T-helper 1 cell (primary cell): ENCODE data around the gene BFAR.
"Not testable (repeated sequence)": the region's sequence is repeated elsewhere in the genome, so short reads cannot be mapped to it uniquely, and the experiment has no call there.

Experiments used
- DNase-seq, 5 donors: peaks; one replicate each; pipeline ENCODE4 v3.0.0-alpha.2; 2012 to 2020

The BFAR gene

DNA sequence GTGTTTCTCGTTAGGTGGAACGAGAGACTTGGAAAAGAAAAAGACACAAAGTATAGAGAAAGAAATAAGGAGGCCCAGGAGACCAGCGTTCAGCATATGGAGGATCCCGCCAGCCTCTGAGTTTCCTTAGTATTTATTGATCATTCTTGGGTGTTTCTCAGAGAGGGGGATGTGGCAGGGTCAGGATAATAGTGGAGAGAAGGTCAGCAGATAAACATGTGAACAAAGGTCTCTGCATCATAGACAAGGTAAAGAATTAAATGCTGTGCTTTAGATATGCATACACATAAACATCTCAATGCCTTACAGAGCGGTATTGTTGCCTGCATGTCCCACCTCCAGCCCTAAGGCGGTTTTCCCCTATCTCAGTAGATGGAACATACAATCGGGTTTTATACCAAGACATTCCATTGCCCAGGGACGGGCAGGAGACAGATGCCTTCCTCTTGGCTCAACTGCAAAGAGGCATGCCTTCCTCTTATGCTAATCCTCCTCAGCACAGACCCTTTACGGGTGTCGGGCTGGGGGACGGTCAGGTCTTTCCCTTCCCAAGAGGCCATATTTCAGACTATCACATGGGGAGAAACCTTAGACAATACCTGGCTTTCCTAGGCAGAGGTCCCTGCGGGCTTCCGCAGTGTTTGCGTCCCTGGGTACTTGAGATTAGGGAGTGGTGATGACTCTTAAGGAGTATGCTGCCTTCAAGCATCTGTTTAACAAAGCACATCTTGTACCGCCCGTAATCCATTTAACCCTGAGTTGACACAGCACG lies 3.6 kb downstream of the BFAR start:
- not testable (repeated sequence) for DNase-seq

DNA sequence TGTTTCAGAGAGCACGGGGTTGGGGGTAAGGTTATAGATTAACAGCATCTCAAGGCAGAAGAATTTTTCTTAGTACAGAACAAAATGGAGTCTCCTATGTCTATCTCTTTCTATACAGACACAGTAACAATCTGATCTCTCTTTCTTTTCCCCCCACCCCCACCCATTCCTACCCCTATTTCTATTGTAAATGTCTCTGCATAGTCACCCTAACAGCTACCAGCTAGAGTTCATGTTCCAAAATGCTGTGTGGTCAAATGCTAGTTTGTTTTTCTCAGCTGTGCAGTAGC lies 4.1 kb downstream of the BFAR start:
- not testable (repeated sequence) for DNase-seq

DNA sequence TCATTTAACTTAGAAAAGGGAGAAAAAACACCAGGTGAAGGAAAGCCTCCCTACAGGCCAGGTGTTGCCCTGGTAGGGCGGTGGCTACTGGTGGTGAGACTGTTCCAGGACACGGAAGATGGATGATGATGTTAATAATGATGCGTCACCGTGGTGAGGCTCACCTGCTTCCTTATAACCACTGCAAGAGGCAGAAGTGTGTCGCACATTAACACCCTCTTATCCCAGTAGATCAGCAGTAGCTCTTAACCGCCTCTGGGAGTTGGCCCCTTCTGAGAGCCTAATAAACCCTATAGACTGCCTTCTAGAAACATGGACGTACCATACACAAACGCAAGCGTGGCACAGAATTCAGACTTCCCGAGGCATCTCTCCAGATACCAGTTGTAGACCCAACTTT lies 7.8 kb downstream of the BFAR start:
- DNase-seq: no peak

DNA sequence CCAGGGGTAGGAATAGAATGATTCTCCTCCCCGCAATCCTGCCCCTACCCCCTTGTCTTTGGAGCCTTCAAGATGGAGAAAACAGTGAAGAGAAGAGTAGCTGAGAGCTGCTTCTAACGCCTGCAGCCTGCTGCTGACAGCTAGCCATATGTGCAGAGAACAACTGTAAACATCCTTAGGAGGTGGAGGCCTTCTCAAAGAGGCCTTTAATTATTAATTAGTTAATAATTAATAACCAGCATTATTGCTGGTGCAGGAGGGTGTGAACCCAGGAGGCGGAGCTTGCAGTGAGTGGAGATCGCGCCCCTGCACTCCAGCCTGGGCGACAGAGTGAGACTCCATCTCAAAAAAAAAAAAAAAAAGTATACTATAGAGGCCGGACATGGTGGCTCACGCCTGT lies 8.5 kb downstream of the BFAR start:
- no peak for DNase-seq

DNA sequence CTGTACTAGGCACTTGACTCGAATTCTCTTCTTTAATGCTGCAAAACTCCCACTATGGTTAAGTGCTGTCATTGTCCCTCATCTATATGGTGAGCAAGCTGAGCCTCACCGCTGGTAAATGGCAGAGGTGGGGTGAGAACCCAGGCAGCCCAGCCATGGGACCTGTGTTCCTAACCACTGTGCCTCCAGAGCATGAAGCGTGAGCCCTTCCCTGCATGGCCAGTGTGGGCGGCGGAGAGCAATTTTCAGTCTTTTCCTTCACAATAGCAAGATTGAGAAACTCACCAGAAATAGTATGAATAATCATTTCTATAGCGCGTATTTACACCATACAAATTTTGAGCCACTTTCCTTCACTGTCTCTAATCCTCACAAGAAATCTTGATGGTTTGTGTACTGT lies 9.2 kb downstream of the BFAR start:
- no peak for DNase-seq

DNA sequence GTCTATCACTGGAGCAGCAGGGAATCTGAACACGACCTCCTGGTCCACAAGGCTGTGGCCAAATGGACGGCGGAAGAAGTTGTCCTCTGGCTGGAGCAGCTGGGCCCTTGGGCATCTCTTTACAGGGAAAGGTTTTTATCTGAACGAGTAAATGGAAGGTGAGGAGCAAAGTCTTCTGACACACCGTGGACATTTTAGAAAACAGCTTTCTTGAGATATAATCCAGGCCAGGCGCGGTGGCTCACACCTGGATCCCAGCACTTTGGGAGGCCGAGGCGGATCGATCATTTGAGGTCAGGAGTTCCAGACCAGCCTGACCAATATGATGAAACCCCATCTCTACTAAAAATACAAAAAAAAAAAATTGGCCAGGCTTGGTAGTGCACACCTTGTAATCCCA lies 17.1 kb downstream of the BFAR start:
- DNase-seq: no peak

DNA sequence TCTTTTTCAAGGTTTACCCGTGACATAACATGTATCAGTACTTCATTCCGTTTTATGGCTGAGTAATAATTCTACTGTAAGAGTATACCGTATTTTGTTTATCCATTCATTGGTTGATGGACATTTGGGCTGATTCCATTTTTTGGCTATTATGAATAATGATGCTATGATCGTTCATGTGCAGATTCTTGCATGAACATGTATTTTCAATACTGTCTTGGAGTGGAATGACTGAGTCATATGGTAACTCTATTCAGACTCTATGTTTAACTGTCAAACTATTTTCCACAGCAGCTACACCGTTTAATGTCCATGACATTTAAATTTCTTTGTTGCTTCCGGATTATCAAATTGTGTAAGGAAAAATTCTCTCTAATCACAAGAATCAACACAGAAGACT lies 17.9 kb downstream of the BFAR start:
- DNase-seq: no peak

DNA sequence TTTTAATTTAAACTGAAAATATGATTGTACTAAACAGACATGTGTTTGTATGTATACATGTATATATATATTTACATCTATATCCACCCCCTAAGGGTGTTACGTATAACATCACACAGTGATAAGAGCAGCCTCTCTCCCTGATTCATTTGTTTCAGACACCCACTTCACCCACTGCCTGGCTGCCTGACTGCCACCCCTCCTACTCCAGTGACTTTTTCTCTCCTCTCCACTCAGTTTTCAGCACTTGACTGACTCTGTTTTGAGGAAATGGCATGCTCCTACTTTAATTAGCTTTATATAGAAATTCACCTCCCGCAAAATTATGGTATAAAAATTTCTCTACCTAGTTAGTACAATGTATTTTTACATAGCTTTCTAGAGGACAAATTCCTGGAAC lies 20.0 kb downstream of the BFAR start:
- DNase-seq: no peak

DNA sequence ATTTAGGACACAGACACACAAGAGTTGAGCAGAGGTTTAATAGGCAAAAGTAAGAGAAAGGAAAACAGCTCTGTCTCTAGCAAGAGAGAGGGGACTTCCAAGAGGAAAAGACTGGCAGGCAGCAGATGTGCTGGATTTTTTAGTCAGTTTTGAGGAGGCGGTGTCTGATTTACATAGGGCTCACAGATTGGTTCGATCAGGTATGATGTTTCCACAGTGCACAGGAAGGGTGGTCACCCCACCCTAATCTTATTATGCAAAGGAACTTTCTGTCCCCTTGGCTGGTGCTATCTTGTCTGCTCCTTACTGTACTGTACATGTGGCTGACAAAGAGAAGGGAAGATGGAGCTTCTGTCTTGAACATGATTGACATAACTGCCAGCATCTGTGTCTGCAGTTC lies 25.3 kb downstream of the BFAR start:
- peak in 1 of 5 donors; percentile 7 for DNase-seq

DNA sequence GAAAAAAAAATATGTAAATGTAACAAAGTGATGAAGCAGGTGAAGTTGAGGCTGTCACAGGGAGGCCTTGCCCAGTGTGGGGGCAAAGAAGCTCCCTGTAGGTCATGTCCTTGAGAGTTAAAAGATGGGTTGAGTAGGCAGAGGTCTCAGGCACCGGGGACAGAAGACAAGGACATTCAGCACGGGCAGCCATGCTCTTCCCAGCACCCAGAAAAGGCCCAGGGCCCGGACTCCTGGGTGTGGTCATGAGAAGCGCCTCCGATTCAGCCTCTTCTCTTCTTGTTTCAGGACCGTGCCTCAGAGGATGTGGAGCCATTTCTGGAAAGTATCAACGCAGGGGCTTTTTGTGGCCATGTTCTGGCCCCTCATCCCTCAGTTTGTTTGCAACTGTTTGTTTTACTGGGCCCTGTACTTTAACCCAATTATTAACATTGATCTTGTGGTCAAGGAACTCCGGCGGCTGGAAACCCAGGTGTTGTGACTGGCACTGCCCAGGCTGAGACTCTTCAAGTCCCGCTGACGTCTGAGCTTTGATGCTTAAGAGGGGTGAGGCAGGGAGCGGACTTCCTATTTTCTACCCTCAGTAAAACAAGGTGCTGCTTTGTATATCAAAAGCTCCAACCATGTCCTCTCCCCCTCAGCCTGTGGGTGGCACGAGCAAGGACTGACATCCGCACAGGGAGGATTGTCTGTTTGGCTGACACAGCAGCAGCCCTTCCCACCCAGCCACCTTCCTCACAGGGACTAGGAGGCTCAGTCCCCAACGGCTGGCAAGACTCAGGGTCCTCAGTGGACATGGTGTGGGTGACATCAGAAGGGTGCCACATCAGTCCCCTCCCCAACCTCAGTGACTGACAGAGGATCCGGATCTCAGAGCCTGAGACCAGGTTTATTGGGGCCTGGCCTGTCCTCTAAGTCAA lies 34.9 kb downstream of the BFAR start:
- DNase-seq: no peak

DNA sequence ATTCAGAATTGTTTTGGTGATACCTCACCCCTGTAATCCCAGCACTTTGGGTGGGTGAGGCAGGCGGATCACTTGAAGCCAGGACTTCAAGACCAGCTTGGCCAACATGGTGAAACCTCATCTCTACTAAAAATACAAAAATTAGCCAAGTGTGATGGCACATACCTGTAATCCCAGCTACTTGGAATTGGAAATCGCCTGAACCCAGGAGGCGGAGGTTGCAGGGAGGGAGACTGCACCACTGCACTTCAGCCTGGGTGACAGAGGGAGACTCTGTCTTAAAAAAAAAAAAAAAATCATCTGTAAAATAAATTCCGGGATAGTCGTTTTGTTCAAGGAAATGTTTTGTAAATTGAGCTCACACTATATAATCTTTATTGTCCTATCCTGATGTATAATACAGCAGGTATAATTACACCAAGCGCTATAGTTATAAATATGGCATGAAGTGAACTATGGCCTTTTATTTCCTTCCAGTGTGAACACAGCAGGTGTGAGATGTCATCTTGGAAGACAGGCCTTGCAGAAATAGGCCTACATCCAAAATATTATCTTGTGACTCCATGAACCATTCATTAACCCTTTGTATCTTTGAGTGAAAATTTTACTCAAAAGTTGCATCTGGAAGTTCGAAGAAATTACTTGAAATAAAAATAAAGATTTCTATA lies 35.9 kb downstream of the BFAR start:
- DNase-seq: no peak

DNA sequence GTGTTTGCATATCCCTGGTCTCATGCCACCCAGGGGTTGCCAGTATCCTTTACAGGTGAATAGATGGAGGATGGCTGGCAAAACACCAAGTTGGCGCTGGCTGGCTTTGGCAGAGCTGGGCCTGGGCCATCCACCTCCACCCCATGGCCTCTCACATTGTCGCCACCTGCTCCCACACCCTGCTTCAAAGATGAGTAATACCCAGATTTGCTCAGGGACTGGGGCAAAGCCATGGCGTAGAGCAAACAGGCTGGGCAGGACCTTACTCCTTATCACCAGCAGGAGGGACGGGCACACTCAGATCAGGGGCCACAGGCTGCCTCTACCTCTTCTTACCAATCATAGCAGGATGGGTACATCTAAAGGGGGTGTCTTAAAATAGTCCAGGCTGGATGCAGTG lies 37.0 kb downstream of the BFAR start:
- DNase-seq: no peak

DNA sequence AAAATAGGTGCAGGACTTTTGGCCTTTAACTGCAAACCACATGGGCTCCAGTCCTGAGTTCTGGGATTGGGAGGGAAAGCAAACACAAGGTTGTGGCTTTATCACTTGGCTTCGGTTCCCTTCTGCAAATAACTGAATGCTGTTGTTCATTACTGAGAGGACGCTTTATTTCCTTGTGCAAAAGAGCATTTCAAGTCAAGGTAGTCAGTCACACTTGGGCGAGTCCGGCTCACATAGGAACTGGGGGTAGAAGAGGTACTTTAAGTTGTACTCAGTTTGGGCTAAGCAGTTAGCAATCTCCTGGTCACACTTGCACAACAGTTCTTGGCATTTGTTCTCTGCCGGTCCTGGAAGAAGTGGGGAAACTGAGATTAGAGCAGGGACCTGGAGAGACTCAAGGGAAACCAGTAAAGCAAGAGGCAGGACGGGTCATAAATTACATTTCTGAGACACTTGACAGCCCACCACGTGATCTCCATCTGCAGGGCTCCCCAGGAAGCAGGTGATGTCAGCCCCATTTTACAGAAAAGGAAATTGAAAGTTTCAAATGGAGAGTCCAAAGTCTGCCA lies 39.7 kb downstream of the BFAR start:
- peak in 1 of 5 donors; percentile 22 for DNase-seq

DNA sequence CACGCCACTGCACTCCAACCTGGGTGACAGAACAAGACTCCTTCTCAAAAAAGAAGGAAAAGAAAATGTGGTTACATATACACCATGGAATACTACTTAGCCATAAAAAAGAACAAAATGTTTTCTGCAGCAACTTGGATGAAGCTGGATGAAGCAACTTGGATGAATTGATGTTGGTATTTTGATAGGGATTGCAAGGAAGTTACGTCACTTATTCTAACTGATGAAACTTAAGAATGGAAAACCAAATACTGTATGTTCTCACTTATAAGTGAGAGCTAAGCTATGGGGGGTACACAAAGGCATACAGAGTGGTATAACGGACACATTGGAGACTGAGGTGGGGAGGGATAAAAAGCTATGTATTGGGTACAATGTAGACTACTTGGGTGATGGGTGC lies 43.9 kb downstream of the BFAR start:
- DNase-seq: no peak

DNA sequence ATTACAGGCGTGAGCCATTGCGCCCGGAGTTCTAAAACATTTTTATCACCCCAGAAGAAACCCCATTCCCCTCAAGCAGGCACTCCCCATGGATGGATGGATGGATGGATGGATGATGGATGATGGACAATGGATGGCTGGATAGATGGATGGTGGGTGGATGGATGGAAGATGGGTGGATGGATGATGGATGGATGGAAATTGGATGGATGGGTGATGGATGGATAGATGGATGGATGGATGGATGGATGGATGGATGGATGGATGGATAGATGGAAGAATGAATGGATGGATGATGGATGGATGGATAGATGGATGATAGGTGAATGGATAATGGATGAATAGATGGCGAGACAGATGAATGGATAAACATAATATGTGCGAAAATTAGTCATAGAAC lies 44.9 kb downstream of the BFAR start:
- no peak for DNase-seq

DNA sequence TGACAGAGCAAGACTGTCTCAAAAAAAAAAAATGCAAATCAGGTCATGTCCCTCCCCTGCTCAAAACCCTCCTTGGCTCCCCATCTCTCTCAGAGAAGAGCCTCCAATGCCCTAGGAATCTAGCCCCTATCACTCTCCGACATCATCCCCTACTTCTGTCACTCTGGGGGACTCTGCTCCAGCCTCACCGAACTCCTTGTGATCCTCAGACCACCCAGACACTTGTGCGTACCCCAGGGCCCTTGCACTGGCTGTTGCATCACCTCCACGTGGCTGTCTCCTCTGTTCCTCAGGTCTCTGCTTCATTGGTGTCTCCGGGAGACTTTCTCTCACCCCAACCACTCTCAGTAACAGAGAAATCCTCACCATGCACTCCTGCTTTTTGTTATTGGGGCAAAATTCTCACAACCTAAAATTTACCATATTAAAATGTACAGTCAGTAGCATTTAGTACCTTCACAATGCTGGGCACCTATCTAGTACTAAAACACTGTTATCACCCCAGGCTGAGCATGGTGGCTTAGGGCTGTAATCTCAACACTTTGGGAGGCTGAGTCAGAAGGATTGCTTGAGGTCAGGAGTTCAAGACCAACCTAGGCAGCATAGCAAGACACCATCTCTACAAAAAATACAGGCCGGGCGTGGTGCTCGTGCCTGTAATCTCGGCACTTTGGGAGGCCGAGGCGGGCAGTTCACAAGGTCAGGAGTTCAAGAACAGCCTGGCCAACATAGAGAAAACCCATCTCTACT lies 46.2 kb downstream of the BFAR start:
- DNase-seq: no peak

DNA sequence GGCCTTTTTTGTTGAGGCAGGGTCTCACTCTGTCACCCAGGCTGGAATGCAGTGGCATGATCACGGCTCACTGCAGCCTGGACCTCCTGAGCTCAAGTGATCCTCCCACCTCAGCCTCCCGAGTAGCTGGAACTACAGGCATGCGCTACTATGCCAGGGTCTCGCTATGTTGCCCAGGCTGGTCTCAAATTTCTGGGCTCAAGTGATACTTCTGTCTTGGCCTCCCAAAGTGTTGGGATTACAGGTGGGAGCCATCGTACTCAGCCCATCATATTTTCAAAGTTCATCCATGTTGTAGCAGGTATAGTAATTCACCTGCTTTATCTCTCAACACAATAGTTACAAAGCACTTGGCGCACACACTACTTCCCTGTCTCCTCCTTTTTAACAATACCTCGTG lies 47.6 kb downstream of the BFAR start:
- DNase-seq: not testable (repeated sequence)

DNA sequence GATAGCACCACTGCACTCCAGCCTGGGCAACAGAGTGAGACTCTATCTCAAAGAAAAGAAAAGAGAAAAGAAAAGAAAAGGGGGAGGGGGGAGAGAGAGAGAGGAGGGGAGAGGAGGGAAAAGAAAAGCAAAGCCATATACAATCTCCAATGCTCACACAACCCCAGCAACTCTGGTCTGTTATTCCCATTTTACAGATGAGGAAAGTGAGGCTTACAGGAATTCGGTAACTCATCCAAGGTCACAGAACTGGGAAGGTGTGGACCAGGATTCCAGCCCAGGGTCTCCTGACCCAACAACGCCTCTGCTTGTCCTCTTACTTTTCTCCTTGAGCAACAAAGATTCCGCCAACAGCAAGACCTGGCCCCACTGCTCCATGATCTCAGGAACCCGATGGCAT lies 48.4 kb downstream of the BFAR start:
- no peak for DNase-seq

DNA sequence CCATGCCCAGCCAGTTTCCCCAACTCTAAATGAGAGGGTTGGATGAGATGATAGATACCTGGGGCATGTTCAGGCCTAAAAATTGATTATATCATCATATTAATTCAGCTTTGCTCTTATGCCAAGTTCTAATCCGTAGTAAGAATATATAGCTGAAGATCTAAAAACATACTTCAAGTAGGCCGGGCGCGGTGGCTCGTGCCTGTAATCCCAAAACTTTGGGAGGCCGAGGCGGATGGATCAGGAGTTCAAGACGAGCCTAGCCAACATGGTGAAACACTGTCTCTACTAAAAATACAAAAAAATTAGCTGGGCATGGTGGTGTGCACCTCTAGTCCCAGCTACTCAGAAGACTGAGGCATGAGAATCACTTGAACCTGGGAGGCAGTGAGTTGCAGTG lies 49.4 kb downstream of the BFAR start:
- DNase-seq: no peak

DNA sequence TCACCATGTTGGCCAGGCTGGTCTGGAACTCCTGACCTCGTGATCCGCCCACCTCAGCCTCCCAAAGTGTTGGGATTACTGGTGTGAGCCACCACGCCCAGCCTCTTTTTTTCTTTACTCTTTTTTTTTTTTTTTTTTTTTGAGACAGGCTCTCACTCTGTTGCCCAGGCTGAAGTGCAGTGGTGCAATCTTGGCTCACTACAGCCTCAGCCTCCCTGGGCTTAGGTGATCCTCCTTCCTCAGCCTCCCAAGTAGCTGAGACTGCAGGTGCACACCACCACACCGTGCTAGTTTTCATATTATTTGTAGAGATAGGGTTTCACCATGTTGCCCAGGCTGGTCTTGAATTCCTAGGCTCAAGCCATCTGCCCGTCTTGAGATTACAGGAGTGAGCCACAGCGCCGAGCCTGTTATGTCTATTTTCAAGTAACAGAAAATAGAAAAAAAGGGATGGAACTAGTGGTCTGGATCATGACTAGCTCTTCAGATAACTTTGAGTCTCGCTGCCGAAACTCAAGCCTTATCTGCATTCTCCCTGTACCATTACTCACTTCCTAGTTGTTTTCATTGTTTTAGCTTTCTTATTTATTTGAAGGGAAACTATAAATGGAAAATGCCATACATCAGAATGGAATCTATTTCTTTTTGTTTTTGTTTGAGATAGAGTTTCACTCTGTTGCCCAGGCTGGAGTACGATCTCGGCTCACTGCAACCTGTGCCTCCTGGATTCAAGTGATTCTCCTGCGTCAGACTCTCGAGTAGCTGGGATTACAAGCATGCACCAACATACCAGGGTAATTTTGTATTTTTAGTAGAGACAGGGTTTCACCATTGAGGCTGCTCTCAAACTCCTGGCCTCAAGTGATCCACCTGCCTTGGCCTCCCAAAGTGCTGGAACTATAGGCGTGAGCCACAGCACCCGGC lies 53.4 kb downstream of the BFAR start:
- DNase-seq: not testable (repeated sequence)

DNA sequence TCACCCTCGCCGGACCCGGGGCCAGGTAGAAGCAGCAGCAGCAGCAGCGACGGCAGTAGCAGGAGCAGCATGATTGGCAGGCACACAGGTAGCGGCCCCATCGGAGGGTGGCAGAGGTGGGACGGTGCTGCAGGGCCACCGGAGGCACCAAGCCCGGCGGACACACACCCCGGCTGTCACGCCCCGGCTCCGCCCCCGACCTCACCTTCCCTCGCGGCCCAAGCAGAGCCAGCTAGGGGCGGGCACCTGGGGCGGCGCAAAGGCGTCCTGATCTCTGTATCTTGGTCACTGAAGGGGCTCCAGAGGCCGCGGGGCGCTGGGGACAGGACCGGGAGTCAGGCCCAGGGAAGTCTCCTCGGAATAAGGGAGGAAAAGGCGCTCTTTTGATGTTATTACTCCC lies 61.4 kb downstream of the BFAR start, which contains the start of gene PLA2G10:
PLA2G10 (minus strand) TSS at position 180 of the 400 bp plus-strand sequence; CDS start at position 101, 79 bp downstream.
- DNase-seq: not testable (repeated sequence)
